ENCODE data around the gene HNRNPLL. TPM values are rescaled to one million over a fixed set of nuclear protein-coding genes. Genes with fewer than 3 reads are reported as not detected.

HNRNPLL gene
- total and polyA plus RNA-seq, 2 of the 13 experiments (the other 11 are each of a cell fraction or from before 2014, with no cell fraction given), result 49.4 to 103 TPM

DNA sequence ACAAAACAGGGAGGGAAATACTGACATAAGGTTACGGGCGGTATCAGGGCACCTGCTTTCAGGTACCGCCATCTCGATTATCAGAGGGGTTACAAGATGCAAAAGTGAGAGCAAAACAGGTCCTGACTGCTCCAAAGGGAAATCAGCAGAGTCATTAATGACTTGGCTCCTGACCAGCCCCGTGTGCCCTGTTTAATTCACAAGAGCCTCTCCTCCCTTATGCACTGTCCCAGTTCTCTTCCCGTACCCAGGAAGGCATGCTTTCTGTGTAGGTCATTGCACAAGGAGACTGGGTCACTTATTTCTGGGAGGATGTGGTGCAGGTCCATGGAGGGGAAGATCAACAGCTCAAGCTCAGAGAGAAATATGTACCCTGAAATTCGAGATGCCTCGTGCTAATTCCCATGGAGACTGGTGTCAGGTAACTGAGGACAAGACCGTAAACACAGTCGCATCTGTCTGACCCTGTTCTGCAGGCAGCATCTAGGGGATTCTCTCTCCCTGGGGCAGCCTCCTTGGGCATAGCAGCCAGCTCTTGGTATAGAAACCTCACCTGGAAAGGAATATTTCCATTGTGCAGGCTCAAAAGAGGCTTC, 79.9 kb downstream of the HNRNPLL start:
- ChIA-PET POLR2A (no interaction called here), CTCF (ENCODE audit: low intra/inter-chr PET ratio, low total read pairs) (interaction anchor here (1.2 to 1.3 kb wide), 2 partner anchors 207 kb away, joined by 3 read pairs; no protein-coding TSS in a partner anchor)
- BruUV-seq (replicated peaks), result no TSS peak
- Histone ChIP-seq H3K9me3 (ENCODE audit: low read length) (no peaks in the 10 kb centered on the region), H3K27me3 (ENCODE audit: control insufficient read depth in 1 of 2, insufficient read depth in 2 of 2, low read length in 2 of 2) (peaks cover 3 to 38% of the 10 kb centered on the region in 2 experiments; a peak in 4 of 5 replicates), H3K4me2 (ENCODE audit: low read depth, low read length) (no peak overlapping the region), H2AFZ (ENCODE audit: low read length) (no peak overlapping the region), H3K4me1 (ENCODE audit: insufficient read depth, low read length) (peaks cover 30% of the 10 kb centered on the region), H4K20me1 (ENCODE audit: insufficient read depth, low read length) (no peaks in the 10 kb centered on the region), H3K79me2 (ENCODE audit: insufficient read depth, low read length) (no peaks in the 10 kb centered on the region), H3K4me3 (replicated peaks in 1 of 3; ENCODE audit: insufficient read depth in 1 of 3, low read depth in 2 of 3, low read length in 3 of 3) (no peak overlapping the region), H3K27ac (ENCODE audit: extremely low read length, insufficient read depth, low read length) (no peak overlapping the region), H3K9ac (ENCODE audit: insufficient read depth, low read depth, low read length) (no peak overlapping the region), H3K36me3 (replicated peaks in 1 of 2; ENCODE audit: control insufficient read depth in 1 of 2, insufficient read depth in 2 of 2, low read length in 2 of 2) (no peaks in the 10 kb centered on the region)
- intact Hi-C loops (cut with micrococcal nuclease; ENCODE audit: unreplicated experiment), result no loop called here
- TF ChIP-seq DBP (CRISPR knock-in tag; IDR thresholded peaks at IDR 0.05; ENCODE audit: not compliant biosample characterization) (no peak), SP4 (CRISPR knock-in tag; IDR thresholded peaks at IDR 0.05) (0 out of 2 replicates have a peak, but pooled peaks have one; percentile 18), ZIK1 (CRISPR knock-in tag; IDR thresholded peaks at IDR 0.05; ENCODE audit: borderline replicate concordance, low read depth) (no peak), FOXP1 (IDR thresholded peaks at IDR 0.05) (no peak), FOXP1 (CRISPR knock-in tag; IDR thresholded peaks at IDR 0.05) (no peak), GZF1 (CRISPR knock-in tag; IDR thresholded peaks at IDR 0.05) (no peak), YY1 (IDR thresholded peaks at IDR 0.05; ENCODE audit: insufficient read depth, insufficient replicate concordance, low read depth, low read length) (no peak)
- FAIRE-seq (no peak), ATAC-seq (no peak), DNase-seq (ENCODE audit: low spot score) (no peak)
- 48% methylated on average over 10 of the region's 10 CpGs for WGBS (ENCODE audit: low lambda C conversion rate)
- in situ Hi-C loops (cut with HindIII; ENCODE audit: extremely low pct_ligation_motif_present, low pct_unique_long_range_greater_than_20kb), result no loop called here

- Histone ChIP-seq H2AFZ (ENCODE audit: low read length) (no peak overlapping the region), H3K4me2 (ENCODE audit: low read depth, low read length) (no peak overlapping the region), H3K36me3 (replicated peaks in 1 of 2; ENCODE audit: control insufficient read depth in 1 of 2, insufficient read depth in 2 of 2, low read length in 2 of 2) (no peaks in the 10 kb centered on the region), H3K79me2 (ENCODE audit: insufficient read depth, low read length) (no peaks in the 10 kb centered on the region), H3K27ac (ENCODE audit: extremely low read length, insufficient read depth, low read length) (no peak overlapping the region), H4K20me1 (ENCODE audit: insufficient read depth, low read length) (no peaks in the 10 kb centered on the region), H3K4me1 (ENCODE audit: insufficient read depth, low read length) (peaks cover 33% of the 10 kb centered on the region), H3K4me3 (replicated peaks in 1 of 3; ENCODE audit: insufficient read depth in 1 of 3, low read depth in 2 of 3, low read length in 3 of 3) (no peak overlapping the region), H3K27me3 (ENCODE audit: control insufficient read depth in 1 of 2, insufficient read depth in 2 of 2, low read length in 2 of 2) (peaks cover 3 to 38% of the 10 kb centered on the region in 2 experiments; a peak in 4 of 5 replicates), H3K9me3 (ENCODE audit: low read length) (no peaks in the 10 kb centered on the region), H3K9ac (ENCODE audit: insufficient read depth, low read depth, low read length) (no peak overlapping the region)
- FAIRE-seq (no peak), DNase-seq (ENCODE audit: low spot score) (no peak), ATAC-seq (no peak)
- intact Hi-C loops (cut with micrococcal nuclease; ENCODE audit: unreplicated experiment), result no loop called here
- WGBS (ENCODE audit: low lambda C conversion rate), result 46% methylated on average over 4 of the region's 4 CpGs
- ChIA-PET CTCF (ENCODE audit: low intra/inter-chr PET ratio, low total read pairs) (interaction anchor here (1.2 kb wide), 1 partner anchor 206 kb away, joined by 3 read pairs; no protein-coding TSS in a partner anchor), POLR2A (no interaction called here)
- no TSS peak for BruUV-seq (replicated peaks)
- in situ Hi-C loops (cut with HindIII; ENCODE audit: extremely low pct_ligation_motif_present, low pct_unique_long_range_greater_than_20kb), result no loop called here
- TF ChIP-seq ZNF441 (CRISPR knock-in tag; IDR thresholded peaks at IDR 0.05; ENCODE audit: borderline replicate concordance) (no peak), NR2F6 (IDR thresholded peaks at IDR 0.05) (no peak), NR2F6 (CRISPR knock-in tag; IDR thresholded peaks at IDR 0.05) (no peak), MAFK (conservative IDR thresholded peaks at IDR 0.05 in 1 of 2, IDR thresholded peaks at IDR 0.05 in 1 of 2; ENCODE audit: low read length in 2 of 2) (no peak), TBX2 (CRISPR knock-in tag; IDR thresholded peaks at IDR 0.05; ENCODE audit: borderline replicate concordance) (no peak), NCOR1 (IDR thresholded peaks at IDR 0.05; ENCODE audit: borderline replicate concordance, low read length) (no peak), ATF7 (IDR thresholded peaks at IDR 0.05) (peak; percentile 89), ATF7 (CRISPR knock-in tag; IDR thresholded peaks at IDR 0.05) (no peak), ZFY (CRISPR knock-in tag; IDR thresholded peaks at IDR 0.05) (no peak)
- TF ChIP-seq, protein P1, sequence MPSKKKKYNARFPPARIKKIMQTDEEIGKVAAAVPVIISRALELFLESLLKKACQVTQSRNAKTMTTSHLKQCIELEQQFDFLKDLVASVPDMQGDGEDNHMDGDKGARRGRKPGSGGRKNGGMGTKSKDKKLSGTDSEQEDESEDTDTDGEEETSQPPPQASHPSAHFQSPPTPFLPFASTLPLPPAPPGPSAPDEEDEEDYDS (CRISPR knock-in tag; IDR thresholded peaks at IDR 0.05), result no peak
- TF ChIP-seq, protein P2, sequence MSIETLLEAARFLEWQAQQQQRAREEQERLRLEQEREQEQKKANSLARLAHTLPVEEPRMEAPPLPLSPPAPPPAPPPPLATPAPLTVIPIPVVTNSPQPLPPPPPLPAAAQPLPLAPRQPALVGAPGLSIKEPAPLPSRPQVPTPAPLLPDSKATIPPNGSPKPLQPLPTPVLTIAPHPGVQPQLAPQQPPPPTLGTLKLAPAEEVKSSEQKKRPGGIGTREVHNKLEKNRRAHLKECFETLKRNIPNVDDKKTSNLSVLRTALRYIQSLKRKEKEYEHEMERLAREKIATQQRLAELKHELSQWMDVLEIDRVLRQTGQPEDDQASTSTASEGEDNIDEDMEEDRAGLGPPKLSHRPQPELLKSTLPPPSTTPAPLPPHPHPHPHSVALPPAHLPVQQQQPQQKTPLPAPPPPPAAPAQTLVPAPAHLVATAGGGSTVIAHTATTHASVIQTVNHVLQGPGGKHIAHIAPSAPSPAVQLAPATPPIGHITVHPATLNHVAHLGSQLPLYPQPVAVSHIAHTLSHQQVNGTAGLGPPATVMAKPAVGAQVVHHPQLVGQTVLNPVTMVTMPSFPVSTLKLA (IDR thresholded peaks at IDR 0.05), result no peak
Observed at GRCh38 chr2:38521835-38522234, 80.9 kb downstream of the HNRNPLL start.
